HepG2 (cell line): ENCODE results near the gene SLAMF8. TPM values are rescaled to one million over a fixed set of nuclear protein-coding genes. Genes with fewer than 3 reads are reported as not detected.

ENCODE experiments used
- ATAC-seq: fragments of 200-7000 bp; cut with Tn5 transposase; 3 replicates; pipeline ENCODE4 v1.9.1; 2020; ENCODE audit warnings: mild to moderate bottlenecking, moderate library complexity
- BruUV-seq: library from RNA; stranded (reverse); fragments of 400-500 nt; replicated peaks from 2 replicates; lab custom pipeline; 2021; lab: Mats Ljungman, UMichigan
- CTCF ChIA-PET: fragments of 300-600 bp; formaldehyde crosslinking; extraction: SDS; loops from one replicate; lab custom pipeline; 2021; ENCODE audit warnings: low total read pairs, inconsistent platforms, low intra/inter-chr PET ratio; lab: Yijun Ruan, JAX
- POLR2A ChIA-PET: fragments of 350-600 bp; sonication (Branson Sonifier 250); formaldehyde crosslinking; loops from one replicate; lab custom pipeline; 2020; ENCODE audit warnings: antibody characterized with exemption, inconsistent platforms; lab: Yijun Ruan, JAX
- DNase-seq: peaks from one replicate; pipeline ENCODE4 v3.0.0-alpha.2; 2015; ENCODE audit warnings: low spot score
- FAIRE-seq: peaks from 3 replicates; lab custom pipeline; 2011; peaks lifted over from hg19 to GRCh38; lab: Jason Lieb, UNC
- H2AFZ ChIP-seq: one replicate; pipeline ENCODE4 v1.6.1; 2011; ENCODE audit warnings: low read length, inconsistent platforms
- H3K27ac ChIP-seq: fragments of 300-600 bp; 3 replicates; pipeline ENCODE4 v1.8.0; 2011; ENCODE audit warnings: mixed run types, mild to moderate bottlenecking, mixed read lengths, low read length, inconsistent platforms; ENCODE audit not compliant: insufficient read depth; ENCODE audit errors: extremely low read length
- H3K27me3 ChIP-seq, 2 experiments: fragments of 200-600 bp in 1 of 2; 2 replicates in 1 of 2; 3 replicates in 1 of 2; pipeline versions ENCODE4 v1.6.0 to v1.8.0; 2011; ENCODE audit warnings: low read length in 2 of 2, mild to moderate bottlenecking in 2 of 2, moderate library complexity in 2 of 2, inconsistent platforms in 1 of 2; ENCODE audit not compliant: insufficient read depth in 2 of 2, control insufficient read depth in 1 of 2
- H3K36me3 ChIP-seq, 2 experiments: fragments of 200-600 bp in 1 of 2; replicated peaks in 1 of 2; 2 replicates in 1 of 2; 3 replicates in 1 of 2; pipeline versions ENCODE4 v1.5.1 to v1.8.0; 2011; ENCODE audit warnings: low read length in 2 of 2, inconsistent platforms in 1 of 2; ENCODE audit not compliant: insufficient read depth in 2 of 2, control insufficient read depth in 1 of 2
- H3K4me1 ChIP-seq: 2 replicates; pipeline ENCODE4 v1.5.1; 2012; ENCODE audit warnings: low read length, inconsistent platforms; ENCODE audit not compliant: insufficient read depth
- H3K4me2 ChIP-seq: 2 replicates; pipeline ENCODE4 v1.6.0; 2011; ENCODE audit warnings: low read depth, low read length, inconsistent platforms
- H3K4me3 ChIP-seq, 3 experiments: fragments of 200-600 bp in 1 of 3; sonication (generic), shearing (Covaris generic) in 1 of 3; replicated peaks in 1 of 3; 2 replicates each; pipeline ENCODE4 v1.5.1; 2011 to 2016; ENCODE audit warnings: low read length in 3 of 3, inconsistent platforms in 2 of 3, low read depth in 2 of 3, mild to moderate bottlenecking in 2 of 3, control low read depth in 1 of 3, mixed read lengths in 1 of 3; ENCODE audit not compliant: insufficient read depth in 1 of 3
- H3K79me2 ChIP-seq: one replicate; pipeline ENCODE4 v1.6.1; 2011; ENCODE audit warnings: low read length, inconsistent platforms; ENCODE audit not compliant: insufficient read depth
- H3K9ac ChIP-seq: 2 replicates; pipeline ENCODE4 v1.6.0; 2011; ENCODE audit warnings: mild to moderate bottlenecking, low read depth, low read length, inconsistent platforms; ENCODE audit not compliant: insufficient read depth
- H3K9me3 ChIP-seq: 2 replicates; pipeline ENCODE4 v1.5.1; 2012; ENCODE audit warnings: mild to moderate bottlenecking, low read length
- H4K20me1 ChIP-seq: 2 replicates; pipeline ENCODE4 v1.6.0; 2011; ENCODE audit warnings: inconsistent platforms, mild to moderate bottlenecking, low read length, moderate library complexity; ENCODE audit not compliant: insufficient read depth
- EED ChIP-seq: sonication (generic); formaldehyde crosslinking; IDR thresholded peaks from 2 replicates; pipeline ENCODE4 v1.5.0; 2020; ENCODE audit warnings: mild to moderate bottlenecking, missing genetic modification reagents
- FOSL2 ChIP-seq: sonication (generic); formaldehyde crosslinking; IDR thresholded peaks from 2 replicates; pipeline ENCODE4 v1.4.0; 2020; ENCODE audit warnings: missing genetic modification reagents
- HBP1 ChIP-seq: IDR thresholded peaks from 2 replicates; pipeline ENCODE4 v1.6.1; 2016; ENCODE audit warnings: low read depth, control low read depth
- HHEX ChIP-seq: IDR thresholded peaks from 2 replicates; pipeline ENCODE4 v1.6.1; 2016; ENCODE audit warnings: control low read depth
- HNF1B ChIP-seq: sonication (generic); formaldehyde crosslinking; IDR thresholded peaks from 2 replicates; pipeline ENCODE4 v1.5.1; 2020; ENCODE audit warnings: mild to moderate bottlenecking, moderate library complexity, missing genetic modification reagents
- MAFF ChIP-seq: IDR thresholded peaks from 2 replicates; pipeline ENCODE4 v1.6.1; 2011; ENCODE audit warnings: low read depth, low read length, improper control_type of control experiment
- MYPOP ChIP-seq: sonication (generic); formaldehyde crosslinking; IDR thresholded peaks from 2 replicates; pipeline ENCODE4 v1.8.1; 2023; ENCODE audit warnings: mild to moderate bottlenecking, moderate library complexity, missing genetic modification reagents
- PITX1 ChIP-seq: sonication (generic); formaldehyde crosslinking; IDR thresholded peaks from 2 replicates; pipeline ENCODE4 v1.5.1; 2020; ENCODE audit warnings: mild to moderate bottlenecking, missing genetic modification reagents
- PRDM4 ChIP-seq: sonication (generic); formaldehyde crosslinking; IDR thresholded peaks from 2 replicates; pipeline ENCODE4 v1.9.0; 2021; ENCODE audit warnings: missing genetic modification reagents, borderline replicate concordance
- RCOR2 ChIP-seq: IDR thresholded peaks from 2 replicates; pipeline ENCODE4 v1.6.1; 2016; ENCODE audit warnings: missing biosample characterization, missing genetic modification reagents
- SNRNP70 ChIP-seq: fragments of 200-400 bp; formaldehyde crosslinking; IDR thresholded peaks from 2 replicates; pipeline ENCODE4 v1.6.1; 2017; ENCODE audit warnings: mild to moderate bottlenecking, low read depth, low read length, moderate library complexity
- SP2 ChIP-seq: sonication (generic); formaldehyde crosslinking; IDR thresholded peaks from 2 replicates; pipeline ENCODE4 v1.5.1; 2020; ENCODE audit warnings: mild to moderate bottlenecking, missing genetic modification reagents
- ZFY ChIP-seq: sonication (generic); formaldehyde crosslinking; IDR thresholded peaks from 2 replicates; pipeline ENCODE4 v1.4.0; 2020; ENCODE audit warnings: missing genetic modification reagents
- ZKSCAN5 ChIP-seq: sonication (generic); formaldehyde crosslinking; IDR thresholded peaks from 2 replicates; pipeline ENCODE4 v1.5.1; 2020; ENCODE audit warnings: mild to moderate bottlenecking, missing genetic modification reagents
- ZNF256 ChIP-seq: sonication (generic); formaldehyde crosslinking; conservative IDR thresholded peaks from 2 replicates; pipeline ENCODE4 v1.4.0; 2020; ENCODE audit warnings: missing genetic modification reagents
- ZNF337 ChIP-seq: sonication (generic); formaldehyde crosslinking; IDR thresholded peaks from 2 replicates; pipeline ENCODE4 v1.5.1; 2020; ENCODE audit warnings: missing genetic modification reagents, low read depth, mild to moderate bottlenecking, borderline replicate concordance
- ZNF451 ChIP-seq: sonication (generic); formaldehyde crosslinking; IDR thresholded peaks from 2 replicates; pipeline ENCODE4 v1.5.0; 2020; ENCODE audit warnings: mild to moderate bottlenecking, missing genetic modification reagents
- ZNF552 ChIP-seq: sonication (generic); formaldehyde crosslinking; IDR thresholded peaks from 2 replicates; pipeline ENCODE4 v1.9.0; 2022; ENCODE audit warnings: missing genetic modification reagents, mild to moderate bottlenecking, borderline replicate concordance
- ZNF577 ChIP-seq: sonication (generic); formaldehyde crosslinking; IDR thresholded peaks from 2 replicates; pipeline ENCODE4 v1.4.0; 2020; ENCODE audit warnings: mild to moderate bottlenecking, low read depth, missing genetic modification reagents, borderline replicate concordance
- ZNF782 ChIP-seq: sonication (generic); formaldehyde crosslinking; IDR thresholded peaks from 2 replicates; pipeline ENCODE4 v1.4.0; 2020; ENCODE audit warnings: missing genetic modification reagents, mild to moderate bottlenecking, borderline replicate concordance
- WGBS: methylation state at CpG from one replicate; pipeline ENCODE4 v1.1.6; 2017; ENCODE audit warnings: low lambda C conversion rate; 5-methylcytosine and 5-hydroxymethylcytosine counted together
- in situ Hi-C: cut with HindIII; loops from 2 replicates; pipeline ENCODE4 v1.10.0; 2017; ENCODE audit warnings: low pct_unique_long_range_greater_than_20kb; ENCODE audit not compliant: extremely low pct_ligation_motif_present
- intact Hi-C: fragments of 100-400 bp; cut with micrococcal nuclease; formaldehyde crosslinking; loops from one replicate; pipeline ENCODE4 v1.10.0; 2022; ENCODE audit not compliant: unreplicated experiment
- polyA plus RNA-seq, 8 experiments: library from polyadenylated mRNA; depleted of rRNA in 3 of 8; stranded (reverse) in 7 of 8; unstranded in 1 of 8; fragments of >200 nt; fragmentation: Illumina TruSeq in 4 of 8; extraction: Trizol in 4 of 8; gene quantifications; 2 replicates each; pipeline versions ENCODE4 v1.2.1 to v1.2.3, GENCODE V29; 2011 to 2016; ENCODE audit warnings: low read depth in 4 of 8, missing spikeins in 1 of 8, mixed read lengths in 1 of 8; ENCODE audit not compliant: insufficient read depth in 1 of 8
- total RNA-seq, 5 experiments: library from RNA; depleted of rRNA; stranded (reverse); fragments of >200 nt; fragmentation: Illumina TruSeq; extraction: Trizol; gene quantifications; 2 replicates each; pipeline ENCODE4 v1.2.3, GENCODE V29; 2016; ENCODE audit warnings: low read depth in 1 of 5

Gene SLAMF8
- total and polyA plus RNA-seq, 2 of the 13 experiments (the other 11 are each of a cell fraction or from before 2014, with no cell fraction given): not detected

- BruUV-seq: no TSS peak
- ATAC-seq: no peak
- no peak for FAIRE-seq
- in situ Hi-C loops: no loop called here
- H3K79me2 ChIP-seq: no peaks in the 10 kb centered on the region
- no peak overlapping the region for H2AFZ ChIP-seq
- H3K27ac ChIP-seq: no peak overlapping the region
- TF ChIP-seq ZNF782 (CRISPR knock-in tag): no peak
- TF ChIP-seq HBP1 (CRISPR knock-in tag): no peak
- no peak for TF ChIP-seq ZNF256 (CRISPR knock-in tag)
- TF ChIP-seq ZFY (CRISPR knock-in tag): no peak
- TF ChIP-seq MYPOP (CRISPR knock-in tag): no peak
- TF ChIP-seq SP2 (CRISPR knock-in tag): no peak
- TF ChIP-seq MAFF: no peak
- TF ChIP-seq ZNF451 (CRISPR knock-in tag): no peak
- TF ChIP-seq FOSL2 (CRISPR knock-in tag): no peak
- no peak for TF ChIP-seq ZNF577 (CRISPR knock-in tag)
- TF ChIP-seq PITX1 (CRISPR knock-in tag): no peak
- TF ChIP-seq HNF1B (CRISPR knock-in tag): no peak
- no peak for TF ChIP-seq ZNF552
- TF ChIP-seq RCOR2: no peak
- no peak for TF ChIP-seq HHEX
- no peak for TF ChIP-seq ZNF337 (CRISPR knock-in tag)
- no peak for TF ChIP-seq SNRNP70
- TF ChIP-seq PRDM4 (CRISPR knock-in tag): no peak
- no peak for TF ChIP-seq EED (CRISPR knock-in tag)
- no peak for TF ChIP-seq ZKSCAN5 (CRISPR knock-in tag)
- TF ChIP-seq, all 625 proteins: peak for 0
- intact Hi-C loops: no loop called here
- Histone ChIP-seq H3K27me3 (no peaks in the 10 kb centered on the region), H3K4me2 (no peak overlapping the region), H3K4me1 (no peaks in the 10 kb centered on the region), H3K9me3 (no peaks in the 10 kb centered on the region), H3K9ac (no peak overlapping the region), H3K36me3 (no peaks in the 10 kb centered on the region), H3K4me3 (no peak overlapping the region), H4K20me1 (no peaks in the 10 kb centered on the region)
- 4% methylated on average over 3 of the region's 3 CpGs for WGBS
- ChIA-PET CTCF (no interaction called here), POLR2A (no interaction called here)
- no peak for DNase-seq
Observed at GRCh38 chr1:159786465-159786864, 40.2 kb upstream of the SLAMF8 start.
